Spleen (tissue), 7 donors: ENCODE data around the gene REEP5.

Experiments used
- POLR2A ChIP-seq, 3 donors: fragments of 450-650 bp; IDR thresholded peaks; one replicate each; pipeline ENCODE4 v1.5.1; 2017; ENCODE audit warnings: antibody characterized with exemption in 3 of 3, mild to moderate bottlenecking in 1 of 3
- POLR2AphosphoS5 ChIP-seq, 3 donors: sonication (generic); formaldehyde crosslinking; IDR thresholded peaks; one replicate each; pipeline ENCODE4 v1.5.1; 2017; ENCODE audit warnings: antibody characterized with exemption in 3 of 3
- TF ChIP-seq, protein P1 (sequence below), 11 experiments: fragments of 200-600 bp in 7 of 11; fragments of 450-650 bp in 4 of 11; sonication (generic) in 4 of 11; IDR thresholded peaks in 8 of 11; conservative IDR thresholded peaks in 3 of 11; 1 replicate in 7 of 11; 2 replicates in 4 of 11; pipeline versions ENCODE4 v1.4.0 to v1.8.0; 2016 to 2021; ENCODE audit warnings: antibody characterized with exemption in 11 of 11, inconsistent platforms in 4 of 11, mild to moderate bottlenecking in 1 of 11
- donor health status: DM: no; HTN: no; CAD: no; lungs with moderate emphysema.
- donor health status: DM: no; HTN: no; CAD: no.
- donor health status: DM: no; HTN: no; CAD: no.

DNA sequence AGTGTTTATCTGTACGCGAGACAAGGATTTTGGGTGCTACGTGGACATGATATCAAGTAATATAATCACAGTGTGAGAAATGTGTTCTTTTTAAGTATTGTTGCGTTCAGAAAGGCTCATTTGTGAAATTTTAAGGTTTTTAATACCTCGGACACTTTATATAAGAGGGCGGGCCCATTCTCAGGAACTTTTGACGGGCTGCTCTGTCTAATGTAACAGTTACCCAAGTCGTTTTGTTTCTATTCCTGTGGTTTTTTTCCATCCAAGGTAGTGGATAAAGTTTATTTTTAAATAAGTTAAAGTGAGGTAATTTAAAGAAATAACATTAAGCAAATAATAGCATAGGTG is 60.4 kb downstream of the REEP5 start:
- TF ChIP-seq, protein P1, sequence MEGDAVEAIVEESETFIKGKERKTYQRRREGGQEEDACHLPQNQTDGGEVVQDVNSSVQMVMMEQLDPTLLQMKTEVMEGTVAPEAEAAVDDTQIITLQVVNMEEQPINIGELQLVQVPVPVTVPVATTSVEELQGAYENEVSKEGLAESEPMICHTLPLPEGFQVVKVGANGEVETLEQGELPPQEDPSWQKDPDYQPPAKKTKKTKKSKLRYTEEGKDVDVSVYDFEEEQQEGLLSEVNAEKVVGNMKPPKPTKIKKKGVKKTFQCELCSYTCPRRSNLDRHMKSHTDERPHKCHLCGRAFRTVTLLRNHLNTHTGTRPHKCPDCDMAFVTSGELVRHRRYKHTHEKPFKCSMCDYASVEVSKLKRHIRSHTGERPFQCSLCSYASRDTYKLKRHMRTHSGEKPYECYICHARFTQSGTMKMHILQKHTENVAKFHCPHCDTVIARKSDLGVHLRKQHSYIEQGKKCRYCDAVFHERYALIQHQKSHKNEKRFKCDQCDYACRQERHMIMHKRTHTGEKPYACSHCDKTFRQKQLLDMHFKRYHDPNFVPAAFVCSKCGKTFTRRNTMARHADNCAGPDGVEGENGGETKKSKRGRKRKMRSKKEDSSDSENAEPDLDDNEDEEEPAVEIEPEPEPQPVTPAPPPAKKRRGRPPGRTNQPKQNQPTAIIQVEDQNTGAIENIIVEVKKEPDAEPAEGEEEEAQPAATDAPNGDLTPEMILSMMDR (IDR thresholded peaks at IDR 0.05 in 8 of 11, conservative IDR thresholded peaks at IDR 0.05 in 3 of 11) = no peak
- TF ChIP-seq POLR2A (IDR thresholded peaks at IDR 0.05) (no peak), POLR2AphosphoS5 (IDR thresholded peaks at IDR 0.05) (no peak)
